ENCODE measurements around the gene TMBIM1. TPM values are rescaled to one million over a fixed set of nuclear protein-coding genes. Genes with fewer than 3 reads are reported as not detected.
"Not testable (repeated sequence)": the region's sequence is repeated elsewhere in the genome, so short reads cannot be mapped to it uniquely, and the experiment has no call there.

Gene TMBIM1
- total RNA-seq, 2 experiments from 2014 or later = 53.5 to 57.9 TPM

DNA sequence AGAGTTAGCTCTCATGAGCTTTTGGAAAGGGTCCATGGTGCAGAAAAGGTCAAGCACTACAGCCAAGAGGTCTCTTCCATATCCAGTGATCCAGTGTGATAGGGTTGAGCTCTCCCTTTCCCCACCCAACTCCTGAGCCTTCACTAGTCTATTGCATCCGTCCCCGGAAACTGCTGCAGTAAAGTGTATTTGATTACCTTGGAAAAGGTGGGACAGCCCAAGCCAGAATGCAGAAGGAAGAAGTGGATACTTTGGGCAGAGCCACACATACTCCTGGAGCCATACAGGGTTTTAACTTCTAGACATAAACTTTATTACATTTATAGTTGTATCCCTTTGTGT, 18.4 kb downstream of the TMBIM1 start:
- Mint-ChIP-seq H3K9me3 (no peaks in the 10 kb centered on the region), H3K4me1 (ENCODE audit: low read depth) (peaks cover 25% of the 10 kb centered on the region), H3K27ac (peak overlapping the region; percentile 47), H3K4me3 (no peak overlapping the region), H3K27me3 (no peaks in the 10 kb centered on the region), H3K36me3 (ENCODE audit: low read depth) (peaks cover 27% of the 10 kb centered on the region)
- CTCF ChIA-PET = interaction anchor here (0.9 to 8.2 kb wide), 9 partner anchors 10 to 192 kb away, joined by 3 to 161 read pairs (median 6); partner anchors contain the start of genes ARPC2, CATIP and TMBIM1
- intact Hi-C loops (cut with micrococcal nuclease) = loop anchor here (2.0 kb wide), 1 partner anchor 13 kb away; no protein-coding TSS in a partner anchor
- no peak for ATAC-seq
- TF ChIP-seq, protein P1, sequence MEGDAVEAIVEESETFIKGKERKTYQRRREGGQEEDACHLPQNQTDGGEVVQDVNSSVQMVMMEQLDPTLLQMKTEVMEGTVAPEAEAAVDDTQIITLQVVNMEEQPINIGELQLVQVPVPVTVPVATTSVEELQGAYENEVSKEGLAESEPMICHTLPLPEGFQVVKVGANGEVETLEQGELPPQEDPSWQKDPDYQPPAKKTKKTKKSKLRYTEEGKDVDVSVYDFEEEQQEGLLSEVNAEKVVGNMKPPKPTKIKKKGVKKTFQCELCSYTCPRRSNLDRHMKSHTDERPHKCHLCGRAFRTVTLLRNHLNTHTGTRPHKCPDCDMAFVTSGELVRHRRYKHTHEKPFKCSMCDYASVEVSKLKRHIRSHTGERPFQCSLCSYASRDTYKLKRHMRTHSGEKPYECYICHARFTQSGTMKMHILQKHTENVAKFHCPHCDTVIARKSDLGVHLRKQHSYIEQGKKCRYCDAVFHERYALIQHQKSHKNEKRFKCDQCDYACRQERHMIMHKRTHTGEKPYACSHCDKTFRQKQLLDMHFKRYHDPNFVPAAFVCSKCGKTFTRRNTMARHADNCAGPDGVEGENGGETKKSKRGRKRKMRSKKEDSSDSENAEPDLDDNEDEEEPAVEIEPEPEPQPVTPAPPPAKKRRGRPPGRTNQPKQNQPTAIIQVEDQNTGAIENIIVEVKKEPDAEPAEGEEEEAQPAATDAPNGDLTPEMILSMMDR (IDR thresholded peaks at IDR 0.05) = no peak
- POLR2A ChIA-PET = interaction anchor here (7.7 to 9.4 kb wide), 2 partner anchors 11 to 16 kb away, joined by 39 to 97 read pairs; no protein-coding TSS in a partner anchor
- no peak for DNase-seq

DNA sequence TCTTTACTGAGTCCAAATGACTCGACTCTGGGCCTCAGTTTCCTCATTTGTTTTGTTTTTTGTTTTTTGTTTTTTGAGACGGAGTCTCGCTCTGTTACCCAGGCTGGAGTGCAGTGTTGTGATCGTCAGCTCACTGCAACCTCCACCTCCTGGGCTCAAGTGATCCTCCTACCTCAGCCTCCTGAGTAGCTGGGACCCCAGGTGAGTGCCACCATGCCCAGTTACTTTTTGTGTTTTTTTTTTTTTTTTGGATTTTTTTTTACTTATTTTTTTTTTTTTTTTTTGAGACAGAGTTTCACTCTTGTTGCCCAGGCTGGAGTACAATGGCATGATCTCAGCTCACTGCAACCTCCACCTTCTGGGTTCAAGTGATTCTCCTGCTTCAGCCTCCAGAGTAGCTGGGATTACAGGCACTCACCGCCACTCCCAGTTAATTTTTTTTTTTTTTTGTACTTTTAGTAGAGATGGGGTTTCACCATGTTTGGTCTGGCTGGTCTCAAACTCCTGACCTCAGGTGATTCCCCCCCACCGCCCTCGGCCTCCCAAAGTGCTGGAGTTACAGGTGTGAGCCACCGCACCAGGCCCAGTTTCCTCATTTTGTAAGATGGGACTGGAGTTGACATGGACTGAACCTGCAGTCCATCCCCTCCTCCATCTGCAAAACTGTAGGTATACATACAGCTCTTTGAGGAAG, 18.9 kb downstream of the TMBIM1 start:
- ChIA-PET CTCF (interaction anchor here (0.6 to 8.2 kb wide), 13 partner anchors 11 to 193 kb away, joined by 3 to 161 read pairs (median 4); partner anchors contain the start of genes ARPC2, CATIP and TMBIM1), POLR2A (interaction anchor here (0.8 to 9.4 kb wide), 3 partner anchors 12 to 17 kb away, joined by 3 to 97 read pairs (median 39); no protein-coding TSS in a partner anchor)
- not testable (repeated sequence) for DNase-seq, H3K9me3 Mint-ChIP-seq, ATAC-seq, H3K4me3 Mint-ChIP-seq, H3K27me3 Mint-ChIP-seq
- peaks cover 26% of the 10 kb centered on the region for H3K4me1 Mint-ChIP-seq (ENCODE audit: low read depth)
- peak overlapping the region; percentile 47 for H3K27ac Mint-ChIP-seq
- intact Hi-C loops (cut with micrococcal nuclease) = loop anchor here (2.0 kb wide), 1 partner anchor 13 kb away; no protein-coding TSS in a partner anchor
- peaks cover 28% of the 10 kb centered on the region for H3K36me3 Mint-ChIP-seq (ENCODE audit: low read depth)

DNA sequence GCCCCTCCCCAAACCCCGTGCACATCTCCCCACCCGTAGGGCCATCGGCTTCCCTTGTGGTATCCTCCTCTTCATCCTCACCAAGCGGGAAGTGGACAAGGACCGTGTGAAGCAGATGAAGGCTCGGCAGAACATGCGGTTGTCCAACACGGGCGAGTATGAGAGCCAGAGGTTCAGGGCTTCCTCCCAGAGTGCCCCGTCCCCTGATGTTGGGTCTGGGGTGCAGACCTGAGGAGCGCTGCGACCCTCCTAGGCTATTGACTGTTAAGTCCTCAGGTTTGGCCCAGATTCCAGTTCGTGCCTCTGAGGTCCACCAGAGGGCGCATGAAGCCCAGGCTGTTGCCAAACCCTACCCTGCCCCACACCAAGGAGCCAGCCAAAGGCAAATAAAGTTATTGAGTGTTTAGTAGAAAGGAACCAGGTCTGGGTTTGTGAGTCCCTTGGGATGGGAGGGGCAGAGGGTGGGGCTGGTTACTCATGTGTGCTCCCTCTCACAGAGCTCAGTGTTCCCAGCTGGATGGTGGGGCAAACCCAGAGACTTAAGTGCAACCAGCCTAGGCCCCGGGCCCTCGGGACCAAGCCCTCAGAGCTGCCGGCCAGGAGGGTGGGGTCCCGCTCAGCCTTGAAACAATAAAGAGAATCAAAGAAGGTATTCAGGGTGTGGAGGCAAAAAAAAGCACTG, 19.6 kb downstream of the TMBIM1 start:
- H3K27ac Mint-ChIP-seq = peak overlapping the region; percentile 51

DNA sequence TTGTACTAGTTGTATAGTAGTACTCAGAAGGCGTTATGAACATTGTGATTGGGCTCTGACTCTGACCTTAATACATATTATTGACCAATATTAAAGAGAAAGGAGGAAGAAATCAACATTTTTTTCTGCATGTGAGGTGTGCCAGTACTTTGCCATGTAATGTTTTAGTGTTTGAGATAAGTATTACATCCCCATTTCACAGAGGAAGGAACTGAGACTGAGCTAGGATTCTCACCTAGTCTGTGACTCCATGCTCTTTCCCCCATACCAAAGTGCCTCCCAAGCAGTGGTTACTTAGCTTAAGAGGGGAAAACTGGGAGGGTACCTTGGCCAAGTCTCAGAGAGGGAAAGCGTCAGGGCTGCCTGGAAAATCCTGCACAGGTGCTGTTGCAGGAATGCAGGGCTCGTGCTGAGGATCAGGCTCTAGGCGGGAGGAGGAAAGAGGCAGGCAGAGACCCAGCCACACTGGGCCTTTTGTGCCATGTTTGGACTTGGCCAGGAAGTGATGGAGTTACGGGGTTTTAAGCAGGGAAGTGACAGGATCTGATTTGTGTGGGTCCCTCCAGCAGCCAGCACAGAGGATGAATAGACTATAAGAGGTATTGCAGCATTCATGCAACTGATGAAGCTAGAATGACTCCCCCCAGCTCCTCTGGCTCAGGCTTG, 20.3 kb downstream of the TMBIM1 start:
- DNase-seq = no peak
- TF ChIP-seq, protein P1 (IDR thresholded peaks at IDR 0.05) = no peak
- Mint-ChIP-seq H3K27me3 (no peaks in the 10 kb centered on the region), H3K27ac (peak overlapping the region; percentile 51), H3K4me1 (ENCODE audit: low read depth) (peaks cover 31% of the 10 kb centered on the region), H3K9me3 (no peaks in the 10 kb centered on the region), H3K36me3 (ENCODE audit: low read depth) (peaks cover 30% of the 10 kb centered on the region), H3K4me3 (peak overlapping the region; percentile 84)
- no peak for ATAC-seq
- intact Hi-C loops (cut with micrococcal nuclease) = loop anchor here (2.0 kb wide), 1 partner anchor 15 kb away; no protein-coding TSS in a partner anchor
- POLR2A ChIA-PET = interaction anchor here (0.6 to 9.4 kb wide), 8 partner anchors 12 to 220 kb away, joined by 3 to 97 read pairs (median 4); partner anchors contain the start of gene GPBAR1
- CTCF ChIA-PET = interaction anchor here (0.9 to 8.2 kb wide), 20 partner anchors 12 to 377 kb away, joined by 3 to 161 read pairs (median 4); partner anchors contain the start of genes CATIP and TMBIM1

More for the DNA sequence above, 19.6 kb downstream of the TMBIM1 start:
- Mint-ChIP-seq H3K4me3 (no peak overlapping the region), H3K36me3 (ENCODE audit: low read depth) (peaks cover 29% of the 10 kb centered on the region), H3K9me3 (no peaks in the 10 kb centered on the region), H3K27me3 (no peaks in the 10 kb centered on the region), H3K4me1 (ENCODE audit: low read depth) (peaks cover 27% of the 10 kb centered on the region)
- DNase-seq (peak; percentile 87), ATAC-seq (peak; percentile 13)
- POLR2A ChIA-PET = interaction anchor here (0.8 to 9.4 kb wide), 6 partner anchors 11 to 134 kb away, joined by 3 to 97 read pairs (median 4); no protein-coding TSS in a partner anchor
- CTCF ChIA-PET = interaction anchor here (0.6 to 8.2 kb wide), 24 partner anchors 11 to 376 kb away, joined by 3 to 161 read pairs (median 4); partner anchors contain the start of genes ARPC2, CATIP and TMBIM1
- TF ChIP-seq, protein P1 (IDR thresholded peaks at IDR 0.05) = peak; percentile 76
- intact Hi-C loops (cut with micrococcal nuclease) = loop anchor here (2.0 kb wide), 1 partner anchor 14 kb away; no protein-coding TSS in a partner anchor

DNA sequence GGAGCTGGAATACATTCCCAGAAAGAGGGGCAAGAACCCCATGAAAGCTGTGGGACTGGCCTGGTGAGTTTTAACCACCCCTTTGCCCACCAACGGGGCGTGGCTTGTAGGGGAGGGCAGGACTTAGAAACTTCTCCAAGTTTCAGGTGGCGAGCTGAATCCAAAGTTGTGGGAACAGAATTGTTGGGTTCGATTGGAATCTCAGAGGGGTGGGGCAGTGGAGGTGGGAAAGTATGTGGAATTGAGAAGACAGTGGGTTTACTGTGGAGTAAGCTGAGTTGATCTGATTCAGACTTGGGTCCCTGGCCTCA, 20.9 kb downstream of the TMBIM1 start:
- Mint-ChIP-seq H3K4me1 (ENCODE audit: low read depth) (peaks cover 32% of the 10 kb centered on the region), H3K9me3 (no peaks in the 10 kb centered on the region), H3K27me3 (no peaks in the 10 kb centered on the region), H3K4me3 (peak overlapping the region; percentile 84), H3K36me3 (ENCODE audit: low read depth) (peaks cover 33% of the 10 kb centered on the region), H3K27ac (peak overlapping the region; percentile 93)
- TF ChIP-seq, protein P1 (IDR thresholded peaks at IDR 0.05) = no peak
- POLR2A ChIA-PET = interaction anchor here (0.6 to 9.4 kb wide), 10 partner anchors 11 to 221 kb away, joined by 3 to 97 read pairs (median 5); partner anchors contain the start of genes ARPC2 and GPBAR1
- CTCF ChIA-PET = interaction anchor here (0.9 to 8.2 kb wide), 20 partner anchors 13 to 377 kb away, joined by 3 to 161 read pairs (median 4); partner anchors contain the start of genes CATIP and TMBIM1
- no peak for DNase-seq
- no peak for ATAC-seq
- intact Hi-C loops (cut with micrococcal nuclease) = no loop called here
